Diencephalon (tissue), 1 donor: ENCODE data around the gene ALS2. TPM values are rescaled to one million over a fixed set of nuclear protein-coding genes. Genes with fewer than 3 reads are reported as not detected.

Experiments
- small RNA-seq: library from RNA; depleted of rRNA; stranded (forward); fragments of <200 nt; gene quantifications from one replicate; pipeline ENCODE3, GENCODE V24; 2014
- total RNA-seq: library from RNA; depleted of rRNA; stranded (reverse); fragments of >200 nt; gene quantifications from one replicate; pipeline ENCODE4 v1.2.3, GENCODE V29; 2014

Gene ALS2
- 41.1 TPM for total RNA-seq

GRCh38 chr2:201780674-201781493 lies at the start of gene ALS2:
Gene ALS2 (minus strand): TSS chr2:201780933. CDS start chr2:201768885, 12,048 bp downstream.

GRCh38 chr2:201806442-201807170 lies 25.9 kb upstream of the ALS2 start, which contains the start of gene CDK15:
Gene CDK15 (plus strand): TSS chr2:201806537. CDS start chr2:201806665, 128 bp downstream.

GRCh38 chr2:201698588-201699226 lies 82.0 kb downstream of the ALS2 start, which contains the start of gene MPP4:
Gene MPP4 (minus strand): TSS chr2:201698644. CDS start chr2:201693954, 4,690 bp downstream.

Small RNAs within 50 kb of the gene (small RNA-seq; reads per million reads assigned to genes)
- gene RF00019 (not detected), gene UBE2V1P11 (not detected)

Other genes with a start within 250 kb of the ALS2 start
- 35.1 TPM for gene TMEM237, start 137.4 kb downstream of the ALS2 start, total RNA-seq
- 0.23 TPM for gene MPP4, start 82.3 kb downstream of the ALS2 start, total RNA-seq
- 0.92 TPM for gene CDK15, start 25.6 kb upstream of the ALS2 start, total RNA-seq